Adipose tissue (tissue), 3 donors: Measurements from ENCODE around the gene CHST5. TPM values are rescaled to one million over a fixed set of nuclear protein-coding genes. Genes with fewer than 3 reads are reported as not detected.
"Not testable (repeated sequence)": the region's sequence is repeated elsewhere in the genome, so short reads cannot be mapped to it uniquely, and the experiment has no call there.

Experiments
- H3K27ac ChIP-seq: one replicate; pipeline ENCODE4 v1.5.1; 2013; ENCODE audit warnings: low read depth, low read length
- WGBS, 3 donors: extraction: QIAGEN DNeasy Blood & Tissue Kit; methylation state at CpG; one replicate each; pipeline ENCODE4 v1.1.7; 2013; 5-methylcytosine and 5-hydroxymethylcytosine counted together
- polyA plus RNA-seq, 3 donors: library from polyadenylated mRNA; stranded (reverse); fragments of 200-250 nt; gene quantifications; one replicate each; pipeline ENCODE4 v1.2.3, GENCODE V29; 2013
- donor health status: healthy with polysubstance abuse.
- donor health status: Bipolar disorder and iron deficiency.
- donor health status: healthy.

The CHST5 gene
- polyA plus RNA-seq, 3 donors = not detected

- H3K27ac ChIP-seq = no peak overlapping the region
- 50 to 83% (median 82%) methylated on average over 5 of the region's 5 CpGs for WGBS, 3 donors
These were observed 8.0 kb downstream of the CHST5 start for GRCh38 chr16:75527825-75528299.

GRCh38 chr16:75526032-75526790 is 9.7 kb downstream of the CHST5 start:
- WGBS, 3 donors = 88 to 93% (median 90%) methylated on average over 5 of the region's 5 CpGs
- H3K27ac ChIP-seq = no peak overlapping the region

- H3K27ac ChIP-seq = no peak overlapping the region
- WGBS, 3 donors = 89 to 93% (median 90%) methylated on average over 6 of the region's 6 CpGs
These were observed 16.7 kb downstream of the CHST5 start for GRCh38 chr16:75519175-75519574.

GRCh38 chr16:75516189-75516966 is 19.5 kb downstream of the CHST5 start:
- H3K27ac ChIP-seq = not testable (repeated sequence)
- WGBS, 3 donors = 5 to 10% (median 8%) methylated on average over 26 to 42 of the region's 42 CpGs

GRCh38 chr16:75514296-75514695 is 21.6 kb downstream of the CHST5 start:
- no peak overlapping the region for H3K27ac ChIP-seq
- 95 to 97% (median 96%) methylated on average over 11 of the region's 11 CpGs for WGBS, 3 donors

- WGBS, 3 donors = 8 to 58% (median 17%) methylated on average over 7 of the region's 7 CpGs
- H3K27ac ChIP-seq = no peak overlapping the region
These were observed 29.3 kb downstream of the CHST5 start for GRCh38 chr16:75506574-75506973.

- no peak overlapping the region for H3K27ac ChIP-seq
- WGBS, 3 donors = 71 to 88% (median 72%) methylated on average over 3 of the region's 3 CpGs
These were observed 29.8 kb downstream of the CHST5 start for GRCh38 chr16:75506107-75506506.

GRCh38 chr16:75503801-75504200 is 32.1 kb downstream of the CHST5 start:
- H3K27ac ChIP-seq = no peak overlapping the region

GRCh38 chr16:75502916-75503605 is 32.8 kb downstream of the CHST5 start:
- 84 to 99% (median 97%) methylated on average over 4 of the region's 4 CpGs for WGBS, 3 donors
- no peak overlapping the region for H3K27ac ChIP-seq

More at GRCh38 chr16:75503801-75504200, 32.1 kb downstream of the CHST5 start:
- WGBS, 3 donors = 93 to 95% (median 94%) methylated on average over 1 of the region's 1 CpG

GRCh38 chr16:75501820-75502219 is 34.1 kb downstream of the CHST5 start:
- H3K27ac ChIP-seq = not testable (repeated sequence)
- WGBS, 3 donors = 49 to 64% (median 54%) methylated on average over 6 of the region's 6 CpGs

- WGBS, 3 donors = 85 to 89% (median 87%) methylated on average over 5 of the region's 5 CpGs
- H3K27ac ChIP-seq = no peak overlapping the region
These were observed 34.5 kb downstream of the CHST5 start for GRCh38 chr16:75501359-75501758.

- not testable (repeated sequence) for H3K27ac ChIP-seq
- 22 to 51% (median 36%) methylated on average over 7 to 10 of the region's 13 CpGs for WGBS, 3 donors
These were observed 37.1 kb downstream of the CHST5 start for GRCh38 chr16:75498605-75499322.

- H3K27ac ChIP-seq = no peak overlapping the region
These were observed 38.4 kb downstream of the CHST5 start for GRCh38 chr16:75497558-75497957.

GRCh38 chr16:75495076-75495674 is 40.7 kb downstream of the CHST5 start, which contains the start of gene CHST6:
Gene CHST6, minus strand, starts transcription at chr16:75495441. Its CDS starts 15,613 bp downstream, at chr16:75479828.
- no peak within 1 kb of the TSS for H3K27ac ChIP-seq
- 1 to 2% (median 2%) methylated on average over 42 to 43 of the region's 43 CpGs for WGBS, 3 donors

More at GRCh38 chr16:75497558-75497957, 38.4 kb downstream of the CHST5 start:
- 29 to 78% (median 57%) methylated on average over 4 of the region's 4 CpGs for WGBS, 3 donors

GRCh38 chr16:75494661-75495075 is 41.2 kb downstream of the CHST5 start:
- 7 to 13% (median 8%) methylated on average over 26 of the region's 26 CpGs for WGBS, 3 donors
- no peak overlapping the region for H3K27ac ChIP-seq

- 61 to 74% (median 70%) methylated on average over 5 of the region's 5 CpGs for WGBS, 3 donors
- no peak overlapping the region for H3K27ac ChIP-seq
These were observed 41.7 kb downstream of the CHST5 start for GRCh38 chr16:75494184-75494583.

GRCh38 chr16:75491876-75492275 is 44.0 kb downstream of the CHST5 start:
- 86 to 97% (median 95%) methylated on average over 1 of the region's 1 CpG for WGBS, 3 donors
- no peak overlapping the region for H3K27ac ChIP-seq

GRCh38 chr16:75488322-75488721 is 47.6 kb downstream of the CHST5 start:
- H3K27ac ChIP-seq = no peak overlapping the region
- 82 to 93% (median 89%) methylated on average over 2 of the region's 2 CpGs for WGBS, 3 donors
